AG20443 (cell line): Measurements from ENCODE around the gene EHBP1L1.
A peak's percentile ranks its signal among the peaks of the same experiment; 100 is the strongest.

Experiments used
- DNase-seq: peaks from one replicate; pipeline ENCODE4 v3.0.0; 2012; ENCODE audit warnings: low spot score, mixed read lengths

EHBP1L1 gene

DNA sequence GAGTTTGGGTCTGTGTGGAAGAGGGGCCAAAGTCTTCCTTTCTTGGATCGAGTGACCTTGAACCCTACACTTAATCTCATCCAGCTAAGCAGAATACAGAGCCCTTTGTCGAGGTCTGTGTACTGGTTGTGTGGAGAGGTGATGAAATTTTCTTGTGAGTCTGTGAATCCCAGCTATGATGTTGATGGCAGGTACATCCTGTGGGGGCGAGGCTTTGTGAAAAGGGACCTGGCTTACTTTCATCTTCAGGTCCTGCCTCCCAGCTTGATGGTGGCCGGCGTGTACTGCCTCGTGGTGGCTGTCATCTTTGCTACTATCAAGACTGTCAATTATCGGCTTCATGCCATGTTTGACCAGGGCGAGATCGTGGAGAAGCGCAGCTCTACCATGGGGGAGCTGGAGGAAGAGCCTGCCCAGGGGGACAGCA is 40.7 kb downstream of the EHBP1L1 start:
- DNase-seq, result no peak

DNA sequence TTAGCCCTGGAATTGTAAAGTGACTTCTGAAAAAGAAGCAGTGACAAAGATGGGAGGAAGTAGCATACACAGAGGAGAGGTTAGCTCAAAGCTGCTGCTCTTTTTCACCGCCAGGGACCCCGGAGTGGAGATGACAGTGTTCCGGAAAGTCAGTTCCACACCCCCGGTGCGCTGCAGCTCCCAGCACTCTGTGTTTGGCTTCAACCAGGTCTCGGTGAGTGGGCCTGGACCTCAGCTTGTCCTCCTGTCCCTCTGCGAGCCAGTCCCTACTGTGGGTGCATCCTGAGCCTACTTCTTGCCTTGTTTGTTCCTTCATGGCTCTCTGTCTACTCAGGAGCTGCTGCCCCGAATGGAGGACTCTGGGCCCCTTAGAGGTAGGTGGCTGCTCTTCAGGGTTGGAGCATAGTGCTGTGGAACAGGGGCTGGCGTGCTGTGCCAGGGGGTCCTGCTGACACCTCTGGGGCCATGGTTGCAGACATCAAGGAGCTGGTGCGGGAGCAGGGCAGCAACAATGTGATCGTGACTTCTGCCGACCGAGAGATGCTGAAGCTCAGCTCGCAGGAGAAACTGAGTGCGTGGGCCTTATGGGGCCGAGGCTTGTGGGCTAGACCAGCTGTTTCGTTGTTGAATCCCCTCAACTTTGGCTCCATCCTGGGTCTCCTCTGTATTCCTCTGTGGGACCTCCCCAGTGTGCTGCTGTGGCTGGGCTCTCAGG is 41.4 kb downstream of the EHBP1L1 start:
- DNase-seq, result no peak

DNA sequence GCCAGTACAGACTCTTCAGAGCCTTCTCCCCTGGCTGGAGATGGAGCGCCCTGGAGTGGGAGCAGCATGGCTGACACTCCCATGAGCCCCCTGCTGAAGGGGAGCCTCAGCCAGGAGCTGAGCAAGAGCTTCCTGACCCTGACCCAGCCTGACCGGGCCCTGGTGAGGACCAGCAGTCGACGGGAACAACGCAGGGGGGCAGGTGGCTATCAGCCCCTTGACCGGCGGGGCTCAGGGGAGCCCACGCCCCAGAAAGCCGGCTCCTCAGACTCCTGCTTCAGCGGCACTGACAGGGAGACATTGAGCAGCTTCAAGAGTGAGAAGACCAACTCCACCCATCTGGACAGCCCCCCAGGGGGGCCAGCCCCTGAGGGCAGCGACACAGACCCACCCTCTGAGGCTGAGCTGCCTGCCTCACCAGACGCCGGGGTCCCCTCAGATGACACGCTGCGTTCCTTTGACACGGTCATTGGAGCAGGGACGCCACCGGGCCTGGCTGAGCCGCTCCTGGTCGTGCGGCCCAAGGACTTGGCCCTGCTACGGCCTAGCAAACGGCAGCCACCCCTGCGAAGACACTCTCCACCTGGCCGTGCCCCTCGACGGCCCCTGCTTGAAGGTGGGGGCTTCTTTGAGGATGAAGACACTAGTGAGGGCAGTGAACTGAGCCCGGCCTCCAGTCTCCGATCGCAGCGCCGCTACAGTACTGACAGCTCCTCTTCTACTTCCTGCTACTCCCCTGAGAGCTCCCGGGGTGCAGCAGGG is 42.3 kb downstream of the EHBP1L1 start:
- DNase-seq, result no peak

DNA sequence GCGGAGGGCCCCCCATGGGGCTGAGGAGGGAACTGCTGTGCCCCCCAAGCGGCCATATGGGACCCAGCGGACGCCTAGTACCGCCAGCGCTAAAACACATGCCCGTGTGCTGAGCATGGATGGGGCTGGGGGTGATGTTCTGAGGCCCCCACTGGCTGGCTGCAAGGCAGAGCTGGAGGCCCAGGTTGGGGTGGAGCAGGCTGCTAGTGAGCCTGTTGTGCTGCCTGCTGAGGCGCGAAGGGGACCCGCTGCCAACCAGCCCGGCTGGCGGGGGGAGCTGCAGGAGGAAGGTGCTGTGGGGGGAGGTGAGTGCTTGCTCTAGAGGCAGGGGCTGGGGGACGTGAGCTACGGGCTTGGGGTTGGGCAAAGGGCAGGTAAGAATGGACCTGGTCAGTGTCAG is 42.9 kb downstream of the EHBP1L1 start:
- no peak for DNase-seq

DNA sequence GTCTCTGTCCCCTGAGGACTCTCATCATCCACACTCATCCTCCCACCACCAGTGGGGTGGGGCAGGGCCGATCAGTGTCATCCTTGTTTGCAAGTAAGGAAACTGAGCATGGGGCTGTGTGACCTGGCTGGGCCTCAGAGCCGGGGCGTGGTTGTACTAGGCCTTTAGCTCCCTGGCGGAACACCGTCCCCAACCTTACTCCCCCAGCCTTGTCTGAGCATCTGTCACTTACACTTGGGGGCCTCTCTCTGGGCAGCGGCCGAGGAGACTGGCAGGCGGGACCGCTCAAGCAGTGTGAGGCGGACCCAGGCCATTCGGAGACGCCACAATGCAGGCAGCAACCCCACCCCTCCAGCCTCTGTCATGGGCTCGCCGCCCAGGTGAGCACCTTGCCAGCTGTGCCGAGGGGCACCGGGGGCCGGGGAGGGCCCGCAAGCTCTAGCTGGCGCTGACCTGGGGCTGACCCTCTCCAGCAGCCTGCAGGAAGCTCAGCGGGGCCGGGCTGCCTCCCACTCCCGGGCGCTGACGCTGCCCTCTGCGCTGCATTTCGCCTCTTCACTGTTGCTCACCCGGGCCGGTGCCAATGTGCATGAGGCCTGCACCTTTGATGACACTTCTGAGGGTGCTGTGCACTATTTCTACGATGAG is 43.6 kb downstream of the EHBP1L1 start:
- no peak for DNase-seq

DNA sequence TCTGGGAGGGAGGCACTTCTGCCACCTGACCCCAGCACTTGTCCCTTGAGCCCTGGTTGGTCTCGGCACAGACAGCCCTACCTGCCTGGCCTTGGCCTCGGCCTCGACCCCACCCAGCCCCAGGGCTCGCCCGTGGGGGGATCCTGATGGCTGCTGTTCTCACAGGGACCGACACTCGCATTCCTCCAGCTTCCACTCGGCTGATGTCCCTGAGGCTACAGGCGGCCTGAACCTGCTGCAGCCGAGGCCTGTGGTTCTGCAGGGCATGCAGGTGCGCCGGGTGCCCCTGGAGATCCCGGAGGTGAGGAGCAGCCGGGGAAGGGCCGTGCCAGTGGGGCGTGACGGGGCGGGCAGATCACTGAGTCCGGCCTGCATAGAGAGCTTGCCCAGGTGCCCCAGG is 44.8 kb downstream of the EHBP1L1 start:
- DNase-seq, result no peak

DNA sequence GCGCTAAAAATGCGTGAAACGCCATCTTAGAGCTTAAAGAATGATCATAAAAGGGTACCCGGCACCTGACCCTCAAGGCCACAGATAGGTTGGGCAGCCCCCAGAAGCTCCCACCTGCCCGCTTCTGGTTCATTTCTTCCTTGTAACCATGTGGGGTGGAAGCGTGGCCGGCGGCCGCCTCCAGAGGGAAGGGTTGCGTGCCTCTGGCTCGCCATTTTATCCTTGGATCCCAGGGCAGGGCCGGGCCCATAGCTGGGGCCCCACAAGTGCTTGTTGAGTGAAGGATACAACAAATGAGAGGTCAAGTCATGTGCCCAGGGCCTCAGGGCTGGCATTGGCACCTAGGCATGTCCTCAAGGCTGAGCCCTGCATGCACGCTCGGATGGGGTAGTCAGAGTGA is 45.6 kb downstream of the EHBP1L1 start:
- no peak for DNase-seq

DNA sequence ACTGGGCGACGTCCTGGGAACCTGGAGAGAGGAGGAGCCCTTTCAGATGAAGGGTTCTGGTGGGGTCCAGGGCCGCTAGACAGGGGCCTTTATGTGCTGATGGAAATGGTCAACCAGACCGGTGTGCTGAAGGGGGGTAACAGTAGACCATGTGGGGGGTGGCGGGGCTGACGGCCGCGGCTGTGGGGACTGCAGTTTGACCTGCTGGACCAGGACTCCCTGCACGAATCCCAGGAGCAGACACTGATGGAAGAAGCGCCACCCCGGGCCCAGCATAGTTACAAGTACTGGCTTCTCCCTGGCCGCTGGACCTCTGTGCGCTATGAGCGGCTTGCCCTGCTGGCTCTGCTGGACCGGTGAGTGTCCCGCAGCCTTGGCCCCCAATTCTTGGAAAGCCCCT is 46.2 kb downstream of the EHBP1L1 start:
- DNase-seq, result no peak

DNA sequence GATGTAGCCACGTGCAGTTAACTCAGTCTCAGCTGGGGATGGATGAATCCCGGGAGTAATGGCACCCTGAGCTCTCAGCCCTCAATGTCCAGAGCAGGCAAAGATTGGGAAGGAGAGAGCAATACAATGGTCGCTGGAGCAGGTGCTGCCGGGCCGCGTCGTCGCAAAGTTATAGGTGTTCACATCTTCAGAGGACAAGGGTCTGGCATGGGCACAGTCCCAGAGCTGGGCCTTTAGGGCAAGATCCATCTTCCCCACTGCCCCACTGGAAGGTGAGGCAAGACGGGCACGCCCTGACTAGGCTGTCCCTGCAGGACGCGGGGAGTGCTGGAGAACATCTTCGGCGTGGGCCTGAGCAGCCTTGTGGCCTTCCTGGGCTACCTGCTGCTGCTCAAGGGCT is 47.3 kb downstream of the EHBP1L1 start:
- no peak for DNase-seq

DNA sequence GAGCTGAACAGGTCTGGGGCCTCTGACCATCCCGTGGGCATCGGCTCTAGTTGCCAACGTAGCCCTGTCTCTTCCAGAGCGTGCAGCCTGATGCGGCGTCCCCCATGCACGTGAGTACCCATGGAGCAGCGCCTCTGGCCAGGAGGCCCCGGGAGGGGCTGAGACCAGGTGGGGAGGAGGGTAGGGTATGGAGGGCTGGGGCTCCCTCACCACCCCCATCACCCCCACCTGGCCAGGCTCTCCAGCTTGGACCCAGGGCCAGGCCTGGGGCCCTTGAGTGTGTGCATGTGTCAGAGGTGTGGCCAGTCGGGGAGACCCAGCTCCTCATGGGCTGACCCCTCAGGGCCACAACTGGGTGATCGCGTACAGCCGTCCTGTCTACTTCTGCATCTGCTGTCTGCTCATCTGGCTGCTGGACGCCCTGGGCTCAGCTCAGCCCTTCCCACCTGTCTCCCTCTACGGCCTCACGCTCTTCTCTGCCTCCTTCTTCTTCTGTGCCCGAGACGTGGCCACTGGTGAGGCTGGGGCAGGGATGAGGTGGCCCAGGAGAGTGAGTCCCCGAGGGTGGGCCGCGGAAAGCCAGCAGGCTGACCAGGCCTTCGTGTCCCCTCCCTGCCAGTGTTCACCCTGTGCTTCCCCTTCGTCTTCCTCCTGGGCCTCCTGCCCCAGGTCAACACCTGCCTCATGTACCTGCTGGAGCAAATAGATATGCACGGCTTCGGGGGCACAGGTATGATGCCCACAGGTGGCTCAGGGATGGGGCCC is 48.2 kb downstream of the EHBP1L1 start:
- no peak for DNase-seq

DNA sequence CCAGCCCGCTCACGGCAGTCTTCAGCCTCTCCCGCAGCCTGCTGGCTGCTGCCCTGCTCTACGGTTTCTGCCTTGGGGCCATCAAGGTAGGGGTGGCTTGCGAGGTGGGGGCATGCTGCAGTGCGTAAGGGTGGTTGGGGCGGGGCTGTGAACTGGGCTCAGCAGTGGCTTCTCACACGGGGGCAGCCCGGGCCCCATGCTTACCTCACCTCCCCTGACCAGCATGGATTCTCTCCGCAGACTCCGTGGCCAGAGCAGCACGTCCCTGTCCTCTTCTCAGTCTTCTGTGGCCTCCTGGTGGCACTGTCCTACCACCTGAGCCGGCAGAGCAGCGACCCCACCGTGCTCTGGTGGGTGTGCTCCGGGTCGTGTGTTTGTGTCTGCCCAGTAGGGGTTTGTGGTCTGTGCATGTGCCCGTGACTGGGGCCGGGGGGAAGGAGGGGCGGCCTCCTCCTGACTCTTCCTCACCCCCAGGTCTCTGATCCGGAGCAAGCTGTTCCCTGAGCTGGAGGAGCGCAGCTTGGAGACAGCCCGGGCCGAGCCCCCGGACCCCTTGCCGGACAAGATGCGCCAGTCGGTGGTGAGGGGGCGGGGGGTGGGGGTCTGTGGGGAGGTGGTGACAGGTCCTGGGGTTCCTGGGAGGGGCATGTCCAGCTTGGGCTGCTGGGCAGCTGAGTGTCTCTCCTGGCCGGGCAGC is 49.2 kb downstream of the EHBP1L1 start:
- no peak for DNase-seq

DNA sequence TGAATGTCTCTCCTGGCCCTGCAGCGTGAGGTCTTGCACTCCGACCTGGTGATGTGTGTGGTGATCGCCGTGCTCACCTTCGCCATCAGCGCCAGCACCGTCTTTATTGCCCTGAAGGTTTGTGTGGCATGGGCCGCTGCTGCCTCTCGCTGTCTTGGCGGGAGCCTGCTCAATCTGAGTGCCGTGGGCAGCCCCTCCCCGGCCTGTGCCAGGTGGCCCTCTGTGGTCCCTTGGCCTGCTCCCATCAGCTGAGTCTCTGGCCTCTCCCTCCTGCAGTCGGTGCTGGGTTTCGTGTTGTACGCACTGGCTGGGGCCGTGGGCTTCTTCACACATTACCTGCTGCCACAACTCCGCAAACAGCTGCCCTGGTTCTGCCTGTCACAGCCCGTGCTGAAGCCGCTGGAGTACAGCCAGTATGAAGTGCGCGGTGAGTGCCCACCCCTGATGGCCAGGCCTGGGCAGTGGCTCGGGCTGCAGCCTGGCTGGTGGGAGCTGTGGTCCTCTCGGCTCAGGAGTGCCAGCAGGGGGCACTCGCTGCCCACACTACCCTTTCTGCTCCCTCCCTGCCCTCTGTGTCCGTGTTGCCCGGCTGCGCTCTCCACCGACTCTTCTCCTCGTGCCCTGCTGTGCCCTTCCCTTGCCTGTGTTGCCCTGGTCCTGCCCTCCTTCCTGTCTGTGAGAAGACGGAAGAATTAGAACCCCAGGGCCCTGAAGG is 49.9 kb downstream of the EHBP1L1 start:
- DNase-seq, result peak; percentile 78

DNA sequence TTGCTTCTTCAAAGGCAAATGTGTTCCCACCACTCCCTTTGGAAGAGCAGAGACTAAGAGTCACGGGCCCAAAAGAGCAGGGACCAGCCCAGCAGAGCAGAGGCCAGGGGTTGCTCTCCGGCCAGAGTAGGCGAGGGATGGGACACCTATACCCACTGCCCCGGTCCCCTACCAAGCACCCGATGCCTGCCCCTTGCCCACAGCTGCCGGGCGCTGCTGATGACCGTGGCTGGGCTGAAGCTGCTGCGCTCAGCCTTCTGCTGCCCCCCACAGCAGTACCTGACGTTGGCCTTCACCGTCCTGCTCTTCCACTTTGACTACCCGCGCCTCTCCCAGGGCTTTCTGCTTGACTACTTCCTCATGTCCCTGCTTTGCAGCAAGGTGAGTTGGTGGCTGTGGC is 51.3 kb downstream of the EHBP1L1 start:
- no peak for DNase-seq

DNA sequence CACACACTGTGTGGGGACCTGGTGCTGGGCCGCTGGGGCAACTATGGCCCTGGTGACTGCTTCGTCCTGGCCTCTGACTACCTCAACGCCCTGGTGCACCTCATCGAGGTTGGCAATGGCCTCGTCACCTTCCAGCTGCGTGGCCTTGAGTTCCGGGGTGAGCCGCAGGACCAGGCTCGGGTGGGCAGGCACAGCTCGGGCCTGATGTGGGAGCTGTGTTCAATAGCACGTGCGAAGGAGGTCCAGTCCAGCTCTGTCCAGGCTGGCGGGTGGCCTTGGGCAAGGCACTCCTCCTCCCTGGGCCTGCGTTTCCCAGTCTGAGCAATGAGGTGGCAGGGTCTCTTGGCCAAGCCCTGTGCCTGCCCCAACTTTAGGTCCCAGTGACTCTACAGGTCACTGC is 53.7 kb downstream of the EHBP1L1 start:
- DNase-seq, result no peak

DNA sequence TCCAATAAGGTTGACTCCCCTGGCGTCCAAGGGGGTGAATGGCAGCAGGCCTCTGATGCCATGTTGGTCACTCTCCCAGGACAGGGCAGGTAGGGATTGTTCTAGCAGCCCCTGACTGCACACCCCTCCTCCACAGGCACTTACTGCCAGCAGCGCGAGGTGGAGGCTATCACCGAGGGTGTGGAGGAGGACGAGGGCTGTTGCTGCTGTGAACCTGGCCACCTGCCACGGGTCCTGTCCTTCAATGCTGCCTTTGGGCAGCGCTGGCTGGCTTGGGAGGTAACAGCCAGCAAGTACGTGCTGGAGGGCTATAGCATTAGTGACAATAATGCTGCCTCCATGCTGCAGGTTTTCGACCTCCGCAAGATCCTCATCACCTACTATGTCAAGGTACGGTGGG is 54.4 kb downstream of the EHBP1L1 start:
- DNase-seq, result no peak

DNA sequence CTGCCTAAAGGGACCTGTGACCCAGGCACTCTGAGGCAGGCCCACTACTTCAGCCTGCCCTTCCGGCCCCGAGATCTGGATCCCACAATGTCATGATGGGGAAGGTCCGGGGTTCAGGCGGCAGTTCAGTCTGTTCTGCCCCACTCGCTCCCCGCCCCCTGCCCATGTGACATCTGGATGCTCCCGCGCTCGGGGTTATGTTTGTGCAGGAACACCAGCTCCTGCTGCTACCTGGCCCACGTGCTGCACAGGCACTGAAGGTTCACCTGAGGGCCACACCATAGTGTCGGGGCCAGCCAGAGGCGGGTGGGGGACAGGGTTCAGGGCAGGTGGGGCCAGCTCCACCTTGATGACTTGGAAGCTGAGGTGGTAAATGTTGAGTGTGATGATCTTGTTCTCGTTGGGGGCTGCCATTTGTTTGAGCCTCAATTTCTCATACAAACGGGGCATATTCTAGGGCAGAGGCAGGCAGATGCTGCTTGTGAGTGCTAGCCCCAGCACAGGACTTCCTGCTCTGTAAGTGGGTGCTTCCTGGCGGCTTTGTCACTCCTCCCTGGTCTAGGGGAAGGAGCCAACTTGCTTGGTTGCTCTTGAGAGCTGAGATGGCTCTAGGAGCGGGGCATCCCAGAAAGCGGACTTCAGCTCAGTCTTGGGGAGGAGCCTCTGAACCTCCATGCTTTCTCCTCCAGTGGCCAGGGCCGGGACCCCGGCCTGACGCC is 57.7 kb downstream of the EHBP1L1 start:
- no peak for DNase-seq

DNA sequence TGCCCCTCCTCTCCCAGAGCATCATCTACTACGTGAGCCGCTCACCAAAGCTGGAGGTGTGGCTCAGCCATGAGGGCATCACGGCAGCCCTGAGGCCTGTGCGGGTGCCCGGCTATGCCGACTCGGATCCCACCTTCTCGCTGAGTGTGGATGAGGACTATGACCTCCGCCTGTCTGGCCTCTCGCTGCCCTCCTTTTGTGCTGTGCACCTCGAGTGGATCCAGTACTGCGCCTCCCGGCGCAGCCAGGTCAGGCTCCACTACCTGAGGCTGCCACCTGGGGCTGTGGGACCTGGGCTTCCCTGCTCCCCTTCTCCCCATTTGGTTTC is 58.2 kb downstream of the EHBP1L1 start:
- no peak for DNase-seq

DNA sequence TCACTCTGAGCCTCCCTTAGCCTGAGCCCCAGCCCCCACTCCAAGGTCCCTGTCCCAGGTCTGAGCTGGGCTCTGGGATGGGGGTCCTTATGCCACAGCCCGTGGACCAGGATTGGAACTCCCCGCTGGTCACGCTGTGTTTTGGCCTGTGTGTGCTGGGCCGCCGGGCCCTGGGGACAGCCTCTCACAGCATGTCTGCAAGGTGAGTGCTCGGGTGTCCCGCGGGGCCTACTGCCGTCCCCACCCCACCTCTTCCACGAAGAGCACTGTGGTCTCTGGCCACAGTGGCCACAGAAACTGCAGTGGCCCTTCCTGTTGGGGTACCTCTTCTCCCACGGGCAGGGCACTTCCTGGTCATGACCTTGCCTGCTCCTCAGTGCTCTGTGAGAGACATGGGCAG is 58.6 kb downstream of the EHBP1L1 start:
- DNase-seq, result no peak

DNA sequence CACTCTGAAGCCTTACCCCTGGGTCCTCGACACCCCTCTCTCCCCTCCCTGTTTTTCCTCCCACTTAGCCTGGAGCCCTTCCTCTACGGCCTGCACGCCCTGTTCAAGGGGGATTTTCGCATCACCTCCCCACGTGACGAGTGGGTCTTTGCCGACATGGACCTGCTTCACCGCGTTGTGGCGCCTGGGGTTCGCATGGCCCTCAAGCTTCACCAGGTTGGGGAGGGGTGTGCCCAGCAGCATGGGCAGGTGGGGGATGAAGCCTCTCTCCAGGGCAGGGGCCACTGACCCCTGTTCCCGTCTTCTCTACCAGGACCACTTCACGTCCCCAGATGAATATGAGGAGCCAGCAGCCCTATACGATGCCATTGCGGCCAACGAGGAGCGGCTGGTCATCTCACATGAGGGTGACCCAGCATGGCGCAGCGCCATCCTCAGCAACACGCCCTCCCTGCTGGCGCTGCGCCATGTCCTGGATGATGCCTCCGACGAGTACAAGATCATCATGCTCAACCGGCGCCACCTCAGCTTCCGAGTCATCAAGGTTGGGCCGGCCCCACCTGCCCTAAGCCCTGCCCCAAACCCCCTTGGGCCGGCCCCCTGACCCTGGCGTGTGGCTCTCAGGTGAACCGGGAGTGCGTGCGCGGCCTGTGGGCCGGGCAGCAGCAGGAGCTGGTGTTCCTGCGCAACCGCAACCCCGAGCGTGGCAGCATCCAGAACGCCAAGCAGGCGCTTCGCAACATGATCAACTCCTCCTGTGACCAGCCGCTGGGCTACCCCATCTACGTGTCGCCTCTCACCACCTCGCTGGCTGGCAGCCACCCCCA is 59.3 kb downstream of the EHBP1L1 start:
- no peak for DNase-seq
